Activated CD8-positive, alpha-beta T cell treated with anti-CD3 and anti-CD28 coated beads for 36 hours (primary cell): ENCODE results near the gene PRKCZ. TPM values are rescaled to one million over a fixed set of nuclear protein-coding genes. Genes with fewer than 3 reads are reported as not detected.

ENCODE experiments used
- ATAC-seq: fragments of 200-7000 bp; cut with Tn5 transposase; one replicate; pipeline ENCODE4 v1.10.0; 2021; ENCODE audit warnings: mild to moderate bottlenecking, moderate library complexity
- CTCF ChIA-PET: fragments of 350-600 bp; sonication (Branson Sonifier 250); formaldehyde crosslinking; loops from one replicate; lab custom pipeline; 2021; ENCODE audit warnings: antibody characterized with exemption; lab: Charles Lee
- POLR2A ChIA-PET: fragments of 350-600 bp; sonication (Branson Sonifier 250); formaldehyde crosslinking; loops from one replicate; lab custom pipeline; 2021; ENCODE audit warnings: antibody characterized with exemption; lab: Charles Lee
- DNase-seq: peaks from one replicate; pipeline ENCODE4 v3.0.0-alpha.2; 2020
- H3K27ac Mint-ChIP-seq: one replicate; pipeline ENCODE4 v1.8.0; 2021; ENCODE audit warnings: mild to moderate bottlenecking, mixed read lengths
- H3K27me3 Mint-ChIP-seq: one replicate; pipeline ENCODE4 v1.8.0; 2021; ENCODE audit warnings: mixed read lengths
- H3K36me3 Mint-ChIP-seq: one replicate; pipeline ENCODE4 v1.8.0; 2021; ENCODE audit warnings: low read depth, mixed read lengths
- H3K4me1 Mint-ChIP-seq: one replicate; pipeline ENCODE4 v1.8.0; 2021; ENCODE audit warnings: low read depth, mixed read lengths
- H3K4me3 Mint-ChIP-seq: one replicate; pipeline ENCODE4 v1.8.0; 2021; ENCODE audit warnings: mild to moderate bottlenecking, moderate library complexity, mixed read lengths
- H3K9me3 Mint-ChIP-seq: one replicate; pipeline ENCODE4 v1.8.0; 2021; ENCODE audit warnings: mixed read lengths
- intact Hi-C: fragments of 100-400 bp; cut with micrococcal nuclease; formaldehyde crosslinking; loops from one replicate; pipeline ENCODE4 v1.10.0; 2022
- total RNA-seq, 2 experiments: library from RNA; stranded (reverse); gene quantifications; one replicate each; pipeline ENCODE4 v1.2.3, GENCODE V29; 2021
- TF ChIP-seq, protein P1 (sequence below): fragments of 200-600 bp; IDR thresholded peaks from one replicate; pipeline ENCODE4 v1.8.0; 2022; ENCODE audit warnings: antibody characterized with exemption, mild to moderate bottlenecking

The PRKCZ gene
- total RNA-seq, 2 experiments from 2014 or later = 15.4 to 15.7 TPM

- Mint-ChIP-seq H3K36me3 (no peaks in the 10 kb centered on the region), H3K4me3 (no peak overlapping the region), H3K27ac (no peak overlapping the region), H3K4me1 (peaks cover 2% of the 10 kb centered on the region), H3K27me3 (peaks cover 51% of the 10 kb centered on the region), H3K9me3 (no peaks in the 10 kb centered on the region)
- DNase-seq (no peak), ATAC-seq (peak; percentile 43)
- ChIA-PET POLR2A (no interaction called here), CTCF (no interaction called here)
- TF ChIP-seq, protein P1, sequence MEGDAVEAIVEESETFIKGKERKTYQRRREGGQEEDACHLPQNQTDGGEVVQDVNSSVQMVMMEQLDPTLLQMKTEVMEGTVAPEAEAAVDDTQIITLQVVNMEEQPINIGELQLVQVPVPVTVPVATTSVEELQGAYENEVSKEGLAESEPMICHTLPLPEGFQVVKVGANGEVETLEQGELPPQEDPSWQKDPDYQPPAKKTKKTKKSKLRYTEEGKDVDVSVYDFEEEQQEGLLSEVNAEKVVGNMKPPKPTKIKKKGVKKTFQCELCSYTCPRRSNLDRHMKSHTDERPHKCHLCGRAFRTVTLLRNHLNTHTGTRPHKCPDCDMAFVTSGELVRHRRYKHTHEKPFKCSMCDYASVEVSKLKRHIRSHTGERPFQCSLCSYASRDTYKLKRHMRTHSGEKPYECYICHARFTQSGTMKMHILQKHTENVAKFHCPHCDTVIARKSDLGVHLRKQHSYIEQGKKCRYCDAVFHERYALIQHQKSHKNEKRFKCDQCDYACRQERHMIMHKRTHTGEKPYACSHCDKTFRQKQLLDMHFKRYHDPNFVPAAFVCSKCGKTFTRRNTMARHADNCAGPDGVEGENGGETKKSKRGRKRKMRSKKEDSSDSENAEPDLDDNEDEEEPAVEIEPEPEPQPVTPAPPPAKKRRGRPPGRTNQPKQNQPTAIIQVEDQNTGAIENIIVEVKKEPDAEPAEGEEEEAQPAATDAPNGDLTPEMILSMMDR = no peak
- intact Hi-C loops = no loop called here
Measured at GRCh38 chr1:2019571-2020309, 30.5 kb upstream of the PRKCZ start.

GRCh38 chr1:2020310-2020655 is 29.9 kb upstream of the PRKCZ start:
- intact Hi-C loops = no loop called here
- Mint-ChIP-seq H3K9me3 (no peaks in the 10 kb centered on the region), H3K27me3 (peaks cover 47% of the 10 kb centered on the region), H3K4me3 (no peak overlapping the region), H3K4me1 (peaks cover 2% of the 10 kb centered on the region), H3K27ac (no peak overlapping the region), H3K36me3 (no peaks in the 10 kb centered on the region)
- ChIA-PET CTCF (no interaction called here), POLR2A (no interaction called here)
- no peak for ATAC-seq
- no peak for DNase-seq
- TF ChIP-seq, protein P1 = no peak

DNA sequence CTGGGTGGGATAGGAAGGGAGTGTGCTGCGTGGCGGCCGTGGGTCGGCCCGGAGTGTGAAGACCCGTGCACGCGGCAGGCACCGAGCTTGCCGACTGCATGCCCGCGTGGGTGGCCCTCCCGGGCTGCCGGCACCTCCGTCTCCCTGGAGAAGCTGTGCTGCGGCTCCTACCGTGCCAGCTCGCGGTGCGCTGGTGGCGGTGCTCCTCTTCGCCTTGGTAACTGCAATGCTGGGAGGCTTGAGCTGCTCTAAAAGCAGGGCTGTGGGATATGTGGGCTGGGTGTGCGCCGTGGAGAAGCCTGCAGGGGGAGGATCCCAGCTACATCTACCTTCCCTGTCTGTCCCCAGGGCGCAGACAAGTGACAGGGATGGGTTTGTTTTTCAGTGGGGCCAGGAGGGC is 28.7 kb upstream of the PRKCZ start:
- ChIA-PET POLR2A (no interaction called here), CTCF (interaction anchor here (1.4 to 1.8 kb wide), 2 partner anchors 23 to 78 kb away, joined by 3 to 7 read pairs; no protein-coding TSS in a partner anchor)
- no peak for DNase-seq
- Mint-ChIP-seq H3K4me1 (peaks cover 2% of the 10 kb centered on the region), H3K27ac (no peak overlapping the region), H3K4me3 (no peak overlapping the region), H3K27me3 (peaks cover 41% of the 10 kb centered on the region), H3K9me3 (no peaks in the 10 kb centered on the region), H3K36me3 (no peaks in the 10 kb centered on the region)
- no peak for ATAC-seq
- TF ChIP-seq, protein P1 = no peak
- intact Hi-C loops = no loop called here

DNA sequence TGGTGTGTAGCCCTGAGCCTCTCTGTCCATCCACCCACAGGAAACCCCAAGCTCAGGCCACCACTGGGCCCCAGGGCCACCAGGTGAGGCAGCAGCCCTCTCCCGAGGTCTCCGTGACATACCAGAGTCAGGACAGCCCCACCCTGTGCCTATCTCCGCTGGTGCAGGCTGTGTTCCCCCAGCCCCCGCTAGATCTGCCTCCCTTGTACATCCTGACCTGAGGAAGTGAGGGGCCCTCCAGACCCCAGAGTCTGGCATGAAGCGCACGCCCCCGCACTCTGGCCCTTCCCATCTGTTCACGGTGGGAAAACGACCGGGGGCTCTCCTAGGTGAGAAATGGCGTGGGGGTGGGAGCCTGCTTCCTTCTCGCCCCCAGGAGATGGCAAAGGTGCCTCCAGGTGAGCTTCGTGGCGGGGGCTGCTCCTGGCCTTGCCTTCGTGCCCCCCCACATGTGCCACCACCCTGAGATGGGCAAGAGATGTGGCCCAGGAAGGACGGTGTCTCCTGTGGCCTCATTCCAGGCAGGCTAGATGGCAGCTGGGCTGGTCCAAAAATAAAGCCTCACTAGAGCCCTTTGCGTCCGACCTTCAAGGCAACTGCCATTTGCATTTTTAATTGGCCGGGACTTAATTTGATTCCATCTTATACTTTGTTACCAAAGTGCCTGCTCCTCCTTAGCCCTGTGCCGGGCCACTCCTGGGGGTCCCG is 28.0 kb upstream of the PRKCZ start:
- Mint-ChIP-seq H3K9me3 (no peaks in the 10 kb centered on the region), H3K4me1 (peaks cover 2% of the 10 kb centered on the region), H3K27ac (no peak overlapping the region), H3K27me3 (peaks cover 36% of the 10 kb centered on the region), H3K4me3 (no peak overlapping the region), H3K36me3 (no peaks in the 10 kb centered on the region)
- no peak for ATAC-seq
- ChIA-PET CTCF (interaction anchor here (0.9 to 1.8 kb wide), 3 partner anchors 22 to 79 kb away, joined by 3 to 7 read pairs (median 4); no protein-coding TSS in a partner anchor), POLR2A (no interaction called here)
- intact Hi-C loops = no loop called here
- TF ChIP-seq, protein P1 = no peak
- DNase-seq = no peak

- H3K4me1 Mint-ChIP-seq = peaks cover 2% of the 10 kb centered on the region
- no peak overlapping the region for H3K27ac Mint-ChIP-seq
- no peak overlapping the region for H3K4me3 Mint-ChIP-seq
- ATAC-seq (no peak), DNase-seq (no peak)
- peaks cover 28% of the 10 kb centered on the region for H3K27me3 Mint-ChIP-seq
- ChIA-PET POLR2A (no interaction called here), CTCF (interaction anchor here (0.9 kb wide), 1 partner anchor 63 kb away, joined by 4 read pairs; no protein-coding TSS in a partner anchor)
- no peaks in the 10 kb centered on the region for H3K36me3 Mint-ChIP-seq
- no peaks in the 10 kb centered on the region for H3K9me3 Mint-ChIP-seq
- intact Hi-C loops = no loop called here
- TF ChIP-seq, protein P1 = no peak
Measured at GRCh38 chr1:2023187-2023586, 27.0 kb upstream of the PRKCZ start.
